Measurements from ENCODE around the gene CAMSAP3. TPM values are rescaled to one million over a fixed set of nuclear protein-coding genes. Genes with fewer than 3 reads are reported as not detected.

Gene CAMSAP3
- total RNA-seq, 4 donors from 2014 or later = 0.15 to 0.16 TPM; not detected in 2

GRCh38 chr19:7661744-7662538, 66.3 kb downstream of the CAMSAP3 start:
- TF ChIP-seq CTCF (IDR thresholded peaks at IDR 0.05 in 4 of 5, conservative IDR thresholded peaks at IDR 0.05 in 1 of 5) (no peak), POLR2A (IDR thresholded peaks at IDR 0.05) (no peak)
- H3K36me3 ChIP-seq = no peaks in the 10 kb centered on the region
- H3K27ac ChIP-seq = no peak overlapping the region
- intact Hi-C loops (cut with DNase I; ENCODE audit: low total_unique reads) (no loop called here), in situ Hi-C loops (cut with MboI; ENCODE audit: low sequenced_read_pairs in 4 of 4) (no loop called here)
- H3K4me1 ChIP-seq = no peaks in the 10 kb centered on the region
- no peaks in the 10 kb centered on the region for H3K9me3 ChIP-seq
- H3K4me3 ChIP-seq = no peak overlapping the region
- DNase-seq (no peak), ATAC-seq (no peak)
- H3K27me3 ChIP-seq = peaks cover 0 to 7% (median 5%) of the 10 kb centered on the region in 3 donors

DNA sequence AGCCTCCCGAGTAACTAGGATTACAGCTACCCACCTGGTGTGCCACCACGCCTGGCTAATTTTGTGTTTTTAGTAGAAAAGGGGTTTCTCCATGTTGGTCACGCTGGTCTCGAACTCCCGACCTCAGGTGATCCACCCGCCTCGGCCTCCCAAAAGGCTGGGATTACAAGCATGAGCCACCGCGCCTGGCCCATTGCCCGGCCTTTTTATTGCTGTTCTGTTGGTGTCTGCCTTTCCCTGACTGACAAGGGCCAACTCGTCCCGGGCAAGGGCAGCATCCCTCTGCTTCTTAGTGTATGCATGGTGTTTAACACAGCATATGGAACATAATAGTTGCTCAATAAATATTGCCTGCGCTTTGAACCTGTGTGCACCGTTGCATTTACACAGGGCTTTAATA, 67.0 kb downstream of the CAMSAP3 start:
- Histone ChIP-seq H3K27ac (no peak overlapping the region), H3K36me3 (no peaks in the 10 kb centered on the region), H3K9me3 (no peaks in the 10 kb centered on the region), H3K4me3 (no peak overlapping the region), H3K27me3 (peaks cover 0 to 7% (median 5%) of the 10 kb centered on the region in 3 donors), H3K4me1 (no peaks in the 10 kb centered on the region)
- intact Hi-C loops (cut with DNase I; ENCODE audit: low total_unique reads) (no loop called here), in situ Hi-C loops (cut with MboI; ENCODE audit: low sequenced_read_pairs in 4 of 4) (no loop called here)
- TF ChIP-seq POLR2A (IDR thresholded peaks at IDR 0.05) = no peak
- TF ChIP-seq CTCF (IDR thresholded peaks at IDR 0.05 in 4 of 5, conservative IDR thresholded peaks at IDR 0.05 in 1 of 5) = no peak
- ATAC-seq = no peak
- DNase-seq = no peak

- intact Hi-C loops (cut with DNase I; ENCODE audit: low total_unique reads) (no loop called here), in situ Hi-C loops (cut with MboI; ENCODE audit: low sequenced_read_pairs in 4 of 4) (no loop called here)
- H3K4me1 ChIP-seq = no peaks in the 10 kb centered on the region
- H3K36me3 ChIP-seq = no peaks in the 10 kb centered on the region
- no peaks in the 10 kb centered on the region for H3K9me3 ChIP-seq
- DNase-seq (no peak), ATAC-seq (no peak)
- no peak overlapping the region for H3K27ac ChIP-seq
- no peak for TF ChIP-seq POLR2A (IDR thresholded peaks at IDR 0.05)
- no peak for TF ChIP-seq CTCF (IDR thresholded peaks at IDR 0.05 in 4 of 5, conservative IDR thresholded peaks at IDR 0.05 in 1 of 5)
- H3K4me3 ChIP-seq = no peak overlapping the region
- H3K27me3 ChIP-seq = peaks cover 0 to 7% (median 5%) of the 10 kb centered on the region in 3 donors
Observed at GRCh38 chr19:7663706-7664105, 68.0 kb downstream of the CAMSAP3 start.

DNA sequence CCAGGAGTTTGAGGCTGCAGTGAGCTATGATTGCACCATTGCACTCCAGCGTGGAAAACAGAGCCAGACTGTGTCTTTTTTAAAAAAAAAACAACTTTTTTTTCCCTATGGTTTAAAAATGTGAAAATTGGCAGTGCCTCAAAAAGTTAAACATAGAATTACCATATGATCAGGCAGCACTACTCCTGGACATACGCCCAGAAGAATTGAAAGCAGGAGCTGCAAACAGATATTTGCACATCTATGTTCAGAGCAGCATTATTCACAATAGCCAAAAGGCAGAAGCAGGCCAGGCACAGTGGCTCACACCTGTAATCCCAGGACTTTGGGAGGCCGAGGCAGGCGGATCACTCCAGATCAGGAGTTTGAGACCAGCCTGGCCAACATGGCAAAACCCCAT, 69.4 kb downstream of the CAMSAP3 start:
- no peak for ATAC-seq

More for the DNA sequence above, 69.4 kb downstream of the CAMSAP3 start:
- in situ Hi-C loops (cut with MboI; ENCODE audit: low sequenced_read_pairs in 4 of 4) (no loop called here), intact Hi-C loops (cut with DNase I; ENCODE audit: low total_unique reads) (no loop called here)
- no peak for TF ChIP-seq POLR2A (IDR thresholded peaks at IDR 0.05)
- TF ChIP-seq CTCF (IDR thresholded peaks at IDR 0.05 in 4 of 5, conservative IDR thresholded peaks at IDR 0.05 in 1 of 5) = no peak
- Histone ChIP-seq H3K27ac (no peak overlapping the region), H3K36me3 (no peaks in the 10 kb centered on the region), H3K27me3 (peaks cover 0 to 7% (median 5%) of the 10 kb centered on the region in 3 donors), H3K9me3 (no peaks in the 10 kb centered on the region), H3K4me1 (no peaks in the 10 kb centered on the region), H3K4me3 (no peak overlapping the region)
- no peak for DNase-seq

Small RNA genes lying within 50 kb of the gene (microRNA-seq; reads per million reads assigned to microRNA genes)
- gene MIR6792 (ENCODE audit: borderline replicate concordance in 2 of 2) = 0 reads per million in 2 donors

Other genes with a start within 250 kb of the CAMSAP3 start
- gene ARHGEF18, start 246.9 kb upstream of the CAMSAP3 start, total RNA-seq = 10 to 100 TPM in 2 of 4 donors, 1 to 10 TPM in 2; 7.9 to 11.3 (median 10.2) TPM
- gene PEX11G, start 106.8 kb upstream of the CAMSAP3 start, total RNA-seq = 1 to 10 TPM in 2 of 4 donors, under 1 TPM in 1, not detected in 1; 0.51 to 1.4 (median 1.1) TPM
- 100 to 1,000 TPM in 2 of 4 donors, 10 to 100 TPM in 2; 69.8 to 139 (median 116) TPM for gene ZNF358, start 79.8 kb upstream of the CAMSAP3 start, total RNA-seq
- 10 to 100 TPM in 3 of 4 donors, 1 to 10 TPM in 1; 9.2 to 13.6 (median 11.5) TPM for gene MCOLN1, start 73.2 kb upstream of the CAMSAP3 start, total RNA-seq
- 100 to 1,000 TPM in 1 of 4 donors, 10 to 100 TPM in 3; 61.4 to 101 (median 75.1) TPM for gene PNPLA6, start 60.1 kb upstream of the CAMSAP3 start, total RNA-seq
- gene XAB2, start 33.7 kb downstream of the CAMSAP3 start, total RNA-seq = 10 to 100 TPM; 29.6 to 51.2 (median 31.1) TPM
- gene PET100, start 33.9 kb downstream of the CAMSAP3 start, total RNA-seq = 10 to 100 TPM in 3 of 4 donors, 1 to 10 TPM in 1; 9.5 to 15.1 (median 12.9) TPM
- not detected for gene PCP2, start 37.9 kb downstream of the CAMSAP3 start, total RNA-seq
- 1 to 10 TPM in 3 of 4 donors, under 1 TPM in 1; 0.87 to 3.7 (median 2.8) TPM for gene STXBP2, start 41.2 kb downstream of the CAMSAP3 start, total RNA-seq
- 1 to 10 TPM in 1 of 4 donors, not detected in 3; 1.2 TPM for gene RETN, start 73.2 kb downstream of the CAMSAP3 start, total RNA-seq
- gene MCEMP1, start 81.2 kb downstream of the CAMSAP3 start, total RNA-seq = 1 to 10 TPM in 1 of 4 donors, under 1 TPM in 1, not detected in 2; 0.16 to 1.2 TPM
- gene TRAPPC5, start 85.0 kb downstream of the CAMSAP3 start, total RNA-seq = 100 to 1,000 TPM; 109 to 146 (median 126) TPM
- gene FCER2, start 106.3 kb downstream of the CAMSAP3 start, total RNA-seq = not detected
- under 1 TPM in 1 of 4 donors, not detected in 3; 0.86 TPM for gene CLEC4G, start 136.2 kb downstream of the CAMSAP3 start, total RNA-seq
- 1 to 10 TPM in 3 of 4 donors, under 1 TPM in 1; 0.56 to 1.3 (median 1.0) TPM for gene CD209, start 151.7 kb downstream of the CAMSAP3 start, total RNA-seq
- gene CLEC4M, start 167.4 kb downstream of the CAMSAP3 start, total RNA-seq = not detected
- 10 to 100 TPM; 17.5 to 24.6 (median 20.4) TPM for gene EVI5L, start 234.4 kb downstream of the CAMSAP3 start, total RNA-seq

Data from gastrocnemius medialis (tissue), 4 donors.